A204.1 (cell line): ENCODE results near the gene B3GAT1.

Source experiments
- FAIRE-seq: peaks from 2 replicates; lab custom pipeline; 2012; peaks lifted over from hg19 to GRCh38; lab: Jason Lieb, UNC

B3GAT1 gene

DNA sequence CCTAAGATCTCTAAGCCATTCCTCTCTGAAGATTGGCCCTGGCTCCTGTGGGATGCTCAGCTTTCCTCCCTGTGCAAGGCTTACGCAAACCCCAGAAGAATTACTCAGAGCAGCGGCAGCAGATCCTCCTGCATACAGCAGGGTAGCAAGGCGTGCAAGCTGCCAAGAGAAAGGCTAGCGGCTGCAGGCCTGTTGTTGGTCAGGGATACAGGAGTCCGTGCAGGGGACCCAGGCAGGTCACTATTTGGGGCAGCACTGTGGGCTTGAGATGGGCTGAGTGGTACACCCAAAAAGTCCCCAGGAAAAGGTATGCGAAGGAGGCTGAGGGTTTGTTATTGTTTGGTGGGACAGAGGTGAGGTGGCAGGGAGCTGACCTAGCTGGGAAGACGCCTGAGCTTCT lies 78.7 kb downstream of the B3GAT1 start:
- FAIRE-seq, result no peak

DNA sequence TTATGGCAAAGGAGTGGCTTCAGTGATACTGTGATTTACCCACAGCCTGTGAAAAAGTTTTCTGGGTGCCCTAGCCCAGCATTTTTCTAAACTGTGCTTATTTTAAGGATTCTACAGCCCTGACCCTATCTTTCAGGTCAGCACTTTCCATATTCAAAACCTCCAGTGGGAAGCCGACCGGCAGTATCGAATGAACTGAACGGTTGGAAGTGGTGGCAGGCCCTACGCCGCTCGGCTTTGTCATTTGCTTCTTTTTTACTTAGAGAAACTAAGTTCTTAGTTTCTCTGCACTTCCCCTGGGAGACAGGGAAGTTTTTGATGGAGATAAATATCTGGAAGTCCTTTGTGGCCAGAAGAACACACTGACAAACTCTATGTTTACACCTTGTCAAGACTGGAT lies 79.3 kb downstream of the B3GAT1 start:
- FAIRE-seq, result no peak

DNA sequence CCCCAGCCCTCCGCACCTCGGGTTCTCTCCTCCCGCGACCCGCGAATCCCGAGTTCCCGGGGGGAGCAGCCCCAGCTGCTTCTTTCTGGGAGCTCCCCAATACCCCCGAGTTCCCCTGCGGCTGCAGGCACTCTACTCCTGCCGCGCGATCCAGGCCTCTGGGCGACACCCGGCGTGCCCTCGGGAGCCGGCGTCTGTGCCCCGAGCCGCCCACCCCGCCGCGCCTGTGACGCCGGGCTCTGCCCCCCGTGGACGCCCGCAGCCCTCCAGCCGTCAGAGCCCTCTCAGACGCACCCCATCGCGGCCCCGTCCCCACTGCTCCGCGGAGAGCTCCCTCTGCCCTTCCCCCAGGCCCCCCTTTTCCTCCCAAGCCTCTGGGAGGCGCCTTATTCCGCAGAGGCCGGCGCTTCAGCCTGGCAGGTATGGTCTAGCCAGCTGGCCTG lies 79.8 kb downstream of the B3GAT1 start:
- FAIRE-seq, result no peak

DNA sequence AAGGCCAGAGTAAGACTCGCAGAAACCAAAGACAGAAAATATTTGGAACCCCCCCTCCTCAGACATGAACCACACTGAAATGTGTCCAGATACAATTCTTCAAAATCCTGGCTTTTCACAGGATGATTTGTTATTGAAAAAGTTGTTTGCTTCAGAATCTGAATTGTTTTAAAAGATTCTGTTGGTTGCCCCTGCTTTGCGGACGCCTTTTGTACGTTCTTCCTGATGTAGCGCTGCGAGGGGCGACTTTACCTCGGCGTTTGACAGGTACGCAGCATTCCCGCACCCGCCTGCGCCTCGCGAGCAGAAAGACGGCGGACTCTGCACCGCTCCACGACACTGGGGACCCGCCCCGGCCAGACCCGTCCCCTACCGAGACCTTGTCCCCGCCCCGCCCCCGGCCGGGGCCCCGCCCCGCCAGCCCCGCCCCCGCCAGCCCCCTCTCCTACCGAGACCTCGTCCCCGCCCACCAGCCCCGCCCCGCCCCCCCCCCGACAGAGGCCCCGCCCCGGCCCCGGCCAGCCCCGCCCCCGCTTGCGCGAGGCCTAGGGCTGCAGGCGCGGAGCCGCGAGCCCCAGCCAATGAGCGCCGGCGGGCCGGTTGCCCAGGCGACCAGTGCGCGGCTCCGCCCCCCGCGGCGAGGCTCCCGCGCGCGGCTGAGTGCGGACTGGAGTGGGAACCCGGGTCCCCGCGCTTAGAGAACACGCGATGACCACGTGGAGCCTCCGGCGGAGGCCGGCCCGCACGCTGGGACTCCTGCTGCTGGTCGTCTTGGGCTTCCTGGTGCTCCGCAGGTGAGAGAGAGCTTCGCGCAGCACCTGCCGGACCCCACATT lies 80.5 kb downstream of the B3GAT1 start, which contains the start of gene GLB1L2:
Gene GLB1L2 (plus strand): TSS at position 635 of the 835 bp plus-strand sequence. CDS start 74 bp downstream, at position 709.
- FAIRE-seq, result no peak

DNA sequence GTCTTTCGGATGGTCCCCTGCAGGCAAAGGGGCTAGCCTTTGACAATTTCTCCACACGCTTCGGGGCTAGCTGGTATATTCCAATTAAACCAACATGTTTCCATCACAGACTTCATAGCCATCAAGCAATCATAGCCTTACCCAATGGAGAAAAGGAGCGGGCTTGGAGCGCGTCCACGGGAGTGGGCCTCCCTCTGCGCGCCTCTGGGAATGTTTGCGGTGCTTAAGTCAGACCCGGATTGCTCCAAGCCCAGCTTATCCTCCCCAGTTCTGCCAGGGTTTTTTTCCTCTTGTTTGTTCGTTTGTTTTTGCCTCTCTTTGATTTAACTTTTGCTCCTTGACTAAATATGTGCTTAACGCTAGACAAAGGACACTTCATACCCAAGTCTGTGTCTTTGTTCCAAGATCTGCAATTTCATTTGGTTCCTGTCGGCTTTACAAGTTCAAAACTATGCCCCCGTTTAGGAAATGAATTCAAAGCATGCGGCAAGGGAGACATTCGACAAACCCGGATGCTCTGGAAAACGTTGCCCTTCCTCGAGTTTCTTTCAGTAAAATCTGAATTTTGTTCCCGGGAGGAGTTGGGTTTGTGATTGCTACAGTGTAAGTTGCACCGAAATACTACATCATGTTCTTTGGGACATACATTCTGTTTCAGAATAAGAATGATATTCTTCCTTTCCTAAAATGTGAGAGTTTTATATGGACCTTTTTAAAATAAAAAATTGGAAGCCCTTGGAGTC lies 81.3 kb downstream of the B3GAT1 start:
- FAIRE-seq, result no peak
